GM12864 (cell line): Measurements from ENCODE around the gene SPR.

Source experiments
- DNase-seq: peaks from one replicate; pipeline ENCODE4 v3.0.0-alpha.2; 2011; ENCODE audit warnings: low read depth
- H3K4me3 ChIP-seq: 2 replicates; pipeline ENCODE4 v1.5.1; 2011; ENCODE audit warnings: mild to moderate bottlenecking, low read depth, low read length, control low read depth
- TF ChIP-seq, protein P1 (sequence below): IDR thresholded peaks from 2 replicates; pipeline ENCODE4 v1.5.1; 2011; ENCODE audit warnings: low read depth, mild to moderate bottlenecking, moderate library complexity, low read length, control low read depth, inconsistent platforms; ENCODE audit errors: missing control alignments

The SPR gene

DNA sequence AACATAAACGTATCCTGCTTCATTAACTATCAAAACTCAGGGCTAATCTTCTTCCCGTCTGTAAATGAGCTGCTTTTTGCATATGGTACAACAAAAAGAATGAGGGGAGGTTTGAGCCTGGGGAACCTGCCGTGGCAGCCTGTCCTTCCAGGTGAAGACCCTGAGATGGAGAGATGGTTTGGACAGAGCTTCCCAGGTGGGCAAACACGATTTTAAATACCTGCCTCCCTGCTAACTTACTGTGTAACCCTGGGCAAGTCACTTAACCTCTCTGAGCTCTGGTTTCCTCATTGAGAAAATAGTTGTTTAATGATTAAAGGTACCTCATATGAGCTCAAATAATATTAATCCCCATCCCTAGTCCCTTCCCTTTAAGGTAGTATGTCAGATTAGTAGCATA lies 39.2 kb downstream of the SPR start:
- no peak overlapping the region for H3K4me3 ChIP-seq
- DNase-seq: no peak
- TF ChIP-seq, protein P1, sequence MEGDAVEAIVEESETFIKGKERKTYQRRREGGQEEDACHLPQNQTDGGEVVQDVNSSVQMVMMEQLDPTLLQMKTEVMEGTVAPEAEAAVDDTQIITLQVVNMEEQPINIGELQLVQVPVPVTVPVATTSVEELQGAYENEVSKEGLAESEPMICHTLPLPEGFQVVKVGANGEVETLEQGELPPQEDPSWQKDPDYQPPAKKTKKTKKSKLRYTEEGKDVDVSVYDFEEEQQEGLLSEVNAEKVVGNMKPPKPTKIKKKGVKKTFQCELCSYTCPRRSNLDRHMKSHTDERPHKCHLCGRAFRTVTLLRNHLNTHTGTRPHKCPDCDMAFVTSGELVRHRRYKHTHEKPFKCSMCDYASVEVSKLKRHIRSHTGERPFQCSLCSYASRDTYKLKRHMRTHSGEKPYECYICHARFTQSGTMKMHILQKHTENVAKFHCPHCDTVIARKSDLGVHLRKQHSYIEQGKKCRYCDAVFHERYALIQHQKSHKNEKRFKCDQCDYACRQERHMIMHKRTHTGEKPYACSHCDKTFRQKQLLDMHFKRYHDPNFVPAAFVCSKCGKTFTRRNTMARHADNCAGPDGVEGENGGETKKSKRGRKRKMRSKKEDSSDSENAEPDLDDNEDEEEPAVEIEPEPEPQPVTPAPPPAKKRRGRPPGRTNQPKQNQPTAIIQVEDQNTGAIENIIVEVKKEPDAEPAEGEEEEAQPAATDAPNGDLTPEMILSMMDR: no peak

DNA sequence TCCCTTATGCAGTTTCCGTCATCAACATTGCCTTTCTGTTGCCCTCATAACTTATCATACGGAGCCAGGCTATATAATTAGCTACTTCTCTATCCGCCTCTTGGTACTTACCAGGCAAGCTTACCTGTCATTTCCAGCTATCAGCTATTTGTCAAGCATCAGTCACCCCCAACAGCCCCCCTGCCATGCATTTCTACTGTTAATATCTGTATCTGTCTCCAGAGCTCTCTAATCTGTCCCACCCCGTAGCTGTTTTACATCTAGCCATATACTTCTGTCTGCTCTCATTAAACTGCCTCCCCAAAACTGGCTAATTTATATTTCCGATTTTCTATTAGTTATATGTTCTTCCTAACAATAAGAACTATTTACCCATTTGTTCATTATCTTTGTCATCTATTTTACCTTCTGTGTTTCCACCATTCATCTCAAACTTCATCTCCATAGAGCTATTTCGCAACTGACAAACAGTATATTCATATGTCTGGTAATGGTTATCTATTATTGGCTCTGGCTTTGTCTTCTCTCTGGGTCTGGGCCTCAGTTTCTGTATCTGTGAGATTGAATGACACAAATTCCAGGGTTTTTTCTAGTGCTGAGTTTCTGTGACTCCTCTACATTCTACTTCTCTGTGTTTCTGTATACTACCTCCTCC lies 39.7 kb downstream of the SPR start:
- TF ChIP-seq, protein P1: no peak
- no peak overlapping the region for H3K4me3 ChIP-seq
- DNase-seq: no peak

DNA sequence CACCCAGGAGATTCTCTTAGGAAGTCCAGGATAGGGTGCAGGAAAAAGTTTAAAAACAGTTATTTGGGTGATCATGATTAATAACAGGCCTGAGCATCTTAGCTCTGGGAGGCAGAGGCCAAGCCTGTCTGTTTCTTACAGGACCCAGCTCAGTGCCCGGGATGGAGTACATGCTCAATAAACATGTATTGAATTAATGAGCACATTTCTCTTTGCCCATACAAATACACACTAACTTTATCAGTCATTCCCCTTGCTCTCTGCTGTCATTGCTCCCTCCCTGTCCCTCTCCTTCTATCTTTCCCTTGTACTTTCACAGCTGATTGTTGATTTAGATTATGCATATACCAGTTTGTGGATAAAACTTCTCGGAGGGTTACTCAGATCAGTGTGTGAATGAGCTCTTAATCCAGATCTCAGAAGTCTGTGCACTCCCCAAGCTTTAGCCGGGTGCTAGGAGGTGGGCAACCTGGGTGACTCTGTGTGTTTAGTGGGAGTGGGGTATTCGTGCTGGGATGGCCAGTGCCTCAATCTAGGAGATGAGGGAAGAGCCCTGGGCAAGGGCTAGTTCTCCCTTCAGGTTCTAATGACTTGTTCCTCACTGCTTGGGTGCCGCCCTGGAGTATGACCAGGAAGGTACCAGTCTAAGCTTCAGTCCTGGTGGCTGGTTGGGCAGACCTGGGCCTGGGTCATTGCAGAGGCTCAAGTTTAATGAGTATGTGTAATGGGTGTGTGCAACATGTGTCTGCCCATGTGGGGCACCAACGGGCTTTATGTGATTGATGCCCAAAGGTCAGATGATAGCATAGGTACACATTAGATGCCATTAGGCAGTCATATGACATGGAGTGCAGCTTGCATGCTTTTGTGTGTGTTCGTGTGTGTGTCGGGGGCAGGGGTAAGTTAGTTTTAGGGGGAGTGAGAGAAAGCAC lies 40.7 kb downstream of the SPR start:
- TF ChIP-seq, protein P1: no peak
- no peak for DNase-seq
- no peak overlapping the region for H3K4me3 ChIP-seq

DNA sequence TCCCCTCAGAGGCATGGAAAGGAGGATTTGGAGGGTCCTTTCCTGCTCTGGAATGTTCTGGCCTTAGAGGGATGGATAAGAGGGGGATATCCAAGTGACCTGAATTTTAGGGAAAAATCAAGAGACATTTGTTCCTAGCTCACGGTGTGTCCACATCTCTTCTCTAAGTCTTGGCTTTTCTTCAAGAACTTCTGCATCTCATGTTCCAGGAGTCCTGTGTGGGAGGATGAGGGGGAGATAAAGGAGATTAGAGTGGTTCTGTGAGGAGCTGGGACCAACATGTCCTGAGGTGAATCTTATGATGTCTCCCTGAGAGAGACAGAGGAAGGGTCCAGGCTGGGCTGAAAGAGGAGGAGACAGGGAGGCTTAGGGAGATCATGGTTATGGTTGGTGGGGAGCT lies 41.8 kb downstream of the SPR start:
- no peak for DNase-seq
- H3K4me3 ChIP-seq: no peak overlapping the region
- TF ChIP-seq, protein P1: no peak

DNA sequence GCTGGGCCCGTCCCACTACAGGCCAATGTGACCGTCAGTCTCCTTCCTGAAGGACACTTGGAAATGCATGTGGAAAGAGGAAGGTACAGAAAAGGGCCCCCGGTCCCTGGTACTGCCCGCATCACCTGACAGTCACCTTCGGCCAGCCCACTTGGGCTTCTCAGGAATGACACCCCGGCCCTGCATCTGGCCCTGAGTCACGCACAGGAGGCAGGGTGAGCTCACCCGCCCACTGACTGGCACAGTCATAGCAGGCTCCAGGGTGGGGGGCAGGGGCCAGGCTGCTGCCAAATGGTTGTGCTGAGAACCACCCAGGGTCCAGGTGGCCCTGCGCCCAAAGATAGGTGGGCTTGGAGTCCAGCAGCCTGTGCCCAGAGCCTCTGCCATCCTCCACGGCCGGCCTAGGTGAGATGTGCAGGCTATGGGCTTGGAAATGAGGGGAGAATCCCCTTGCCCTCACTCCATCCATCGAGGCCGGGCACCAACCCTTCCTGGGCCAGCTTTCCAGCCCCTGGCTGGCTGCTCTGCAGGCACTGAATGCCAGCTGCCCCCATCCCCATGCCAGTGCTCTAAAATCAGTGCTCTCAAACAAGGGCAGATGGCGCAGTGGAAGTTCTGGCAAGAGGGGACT lies 44.2 kb downstream of the SPR start:
- DNase-seq: no peak
- H3K4me3 ChIP-seq: no peak overlapping the region
- TF ChIP-seq, protein P1: no peak

DNA sequence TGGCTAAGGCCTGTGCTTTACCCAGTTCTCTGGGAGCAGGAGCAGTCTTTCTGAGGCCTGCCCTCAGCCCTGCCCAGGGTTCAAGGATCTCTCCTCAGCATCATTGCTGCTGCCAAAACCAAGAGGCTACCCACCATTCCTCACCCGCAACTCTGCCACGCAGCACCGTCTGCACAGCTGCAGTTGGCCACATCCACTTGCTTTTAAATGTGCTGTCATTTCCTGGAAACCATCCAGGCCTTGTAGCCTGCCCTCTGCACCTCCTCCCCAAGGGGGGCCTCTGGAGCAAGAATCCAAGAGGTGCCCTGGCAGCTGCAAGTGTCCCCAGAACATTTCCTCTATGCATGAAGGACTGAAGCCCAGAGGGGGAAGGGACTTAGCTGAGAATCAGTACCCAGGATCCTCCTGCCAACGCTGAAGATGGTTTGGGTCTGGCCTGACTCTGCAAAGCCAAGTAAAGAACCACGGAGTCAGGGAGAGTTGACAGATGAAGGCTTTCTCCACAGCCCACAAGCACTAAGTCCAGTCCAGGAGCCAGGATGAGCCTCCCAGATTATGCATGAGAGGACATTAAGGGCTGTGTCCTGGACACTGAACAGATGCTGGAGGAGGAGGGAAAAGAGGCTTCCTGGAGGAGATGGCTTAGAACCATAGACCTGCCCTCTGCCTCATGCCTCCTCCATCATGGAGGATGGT lies 45.0 kb downstream of the SPR start:
- TF ChIP-seq, protein P1: no peak
- no peak overlapping the region for H3K4me3 ChIP-seq
- no peak for DNase-seq
